Measurements from ENCODE around the gene ANKS6. TPM values are rescaled to one million over a fixed set of nuclear protein-coding genes. Genes with fewer than 3 reads are reported as not detected.

The ANKS6 gene
- total and polyA plus RNA-seq, 9 of the 15 experiments (the other 6 are each of a cell fraction or from before 2014, with no cell fraction given), result 9.9 to 74.5 (median 36.9) TPM

GRCh38 chr9:98724810-98725530 lies 71.4 kb downstream of the ANKS6 start (continued):
- TF ChIP-seq ZBTB11 (CRISPR knock-in tag; IDR thresholded peaks at IDR 0.05) (no peak), U2AF2 (optimal IDR thresholded peaks at IDR 0.05; ENCODE audit: low read depth, low read length) (no peak)

GRCh38 chr9:98721643-98722042 lies 74.7 kb downstream of the ANKS6 start:
- H3K36me3 ChIP-seq (ENCODE audit: control insufficient read depth, insufficient read depth, low read length), result no peaks in the 10 kb centered on the region
- H4K20me1 ChIP-seq (replicated peaks; ENCODE audit: control insufficient read depth, insufficient read depth, low read length), result 0 out of 2 replicates have a peak, but pooled peaks cover 6% of the 10 kb centered on the region
- no TSS peak for BruUV-seq (replicated peaks)
- no peaks in the 10 kb centered on the region for H3K9me1 ChIP-seq (ENCODE audit: control insufficient read depth, insufficient read depth, low read length)
- no peak overlapping the region for H2AFZ ChIP-seq (ENCODE audit: low read depth, low read length)
- no peak overlapping the region for H3K27ac ChIP-seq (ENCODE audit: extremely low read depth, low read depth, low read length)
- H3K4me1 ChIP-seq (replicated peaks in 1 of 2; ENCODE audit: control insufficient read depth in 2 of 2, insufficient read depth in 2 of 2, low read length in 2 of 2), result no peaks in the 10 kb centered on the region
- no peak overlapping the region for H3K9ac ChIP-seq (ENCODE audit: insufficient read depth in 1 of 2, low read depth in 2 of 2, low read length in 2 of 2)
- WGBS (ENCODE audit: insufficient coverage, low coverage, missing lambda C conversion rate), result 11% methylated on average over 2 of the region's 2 CpGs
- H3K4me3 ChIP-seq, result no peak overlapping the region
- ATAC-seq (no peak), FAIRE-seq (no peak), DNase-seq (ENCODE audit: extremely low read depth in 1 of 4, low spot score in 3 of 4) (no peak)
- POLR2A ChIA-PET, result interaction anchor here (0.7 to 1.0 kb wide), 2 partner anchors 21 to 665 kb away, joined by 3 to 4 read pairs; no protein-coding TSS in a partner anchor
- CTCF ChIA-PET (ENCODE audit: low intra/inter-chr PET ratio), result no interaction called here
- no peaks in the 10 kb centered on the region for H3K9me3 ChIP-seq (replicated peaks; ENCODE audit: control insufficient read depth, insufficient read depth, low read depth, low read length)
- intact Hi-C loops (cut with micrococcal nuclease), result no loop called here
- no peak overlapping the region for H3K4me2 ChIP-seq (ENCODE audit: insufficient read depth, low read length)
- peak; percentile 69; the same call in 1 of the 2 replicates for TF ChIP-seq ZKSCAN1 (IDR thresholded peaks at IDR 0.05; ENCODE audit: low read depth, low read length)
- no peak for TF ChIP-seq VEZF1 (CRISPR knock-in tag; IDR thresholded peaks at IDR 0.05)
- in situ Hi-C loops (cut with MboI), result no loop called here
- no peaks in the 10 kb centered on the region for H3K79me2 ChIP-seq (ENCODE audit: control insufficient read depth, insufficient read depth, low read length)
- peaks cover 15 to 17% of the 10 kb centered on the region in 2 experiments for H3K27me3 ChIP-seq (ENCODE audit: control insufficient read depth in 2 of 2, insufficient read depth in 2 of 2, low read length in 2 of 2)

All from K562 (cell line).